ENCODE measurements around the gene WDR45B. TPM values are rescaled to one million over a fixed set of nuclear protein-coding genes. Genes with fewer than 3 reads are reported as not detected.

The WDR45B gene
- total RNA-seq, 1 experiment from 2014 or later = 203 TPM

- H3K27ac ChIP-seq = no peak overlapping the region
- H3K36me3 ChIP-seq = peaks cover 100% of the 10 kb centered on the region
- no peak overlapping the region for H3K4me3 ChIP-seq
- DNase-seq (ENCODE audit: low read depth in 1 of 2, low spot score in 2 of 2) = no peak
- no peaks in the 10 kb centered on the region for H3K9me3 ChIP-seq (replicated peaks)
- no peaks in the 10 kb centered on the region for H3K4me1 ChIP-seq (replicated peaks)
- no peaks in the 10 kb centered on the region for H3K27me3 ChIP-seq (replicated peaks)
Measured at GRCh38 chr17:82619211-82619610, 29.0 kb downstream of the WDR45B start.

DNA sequence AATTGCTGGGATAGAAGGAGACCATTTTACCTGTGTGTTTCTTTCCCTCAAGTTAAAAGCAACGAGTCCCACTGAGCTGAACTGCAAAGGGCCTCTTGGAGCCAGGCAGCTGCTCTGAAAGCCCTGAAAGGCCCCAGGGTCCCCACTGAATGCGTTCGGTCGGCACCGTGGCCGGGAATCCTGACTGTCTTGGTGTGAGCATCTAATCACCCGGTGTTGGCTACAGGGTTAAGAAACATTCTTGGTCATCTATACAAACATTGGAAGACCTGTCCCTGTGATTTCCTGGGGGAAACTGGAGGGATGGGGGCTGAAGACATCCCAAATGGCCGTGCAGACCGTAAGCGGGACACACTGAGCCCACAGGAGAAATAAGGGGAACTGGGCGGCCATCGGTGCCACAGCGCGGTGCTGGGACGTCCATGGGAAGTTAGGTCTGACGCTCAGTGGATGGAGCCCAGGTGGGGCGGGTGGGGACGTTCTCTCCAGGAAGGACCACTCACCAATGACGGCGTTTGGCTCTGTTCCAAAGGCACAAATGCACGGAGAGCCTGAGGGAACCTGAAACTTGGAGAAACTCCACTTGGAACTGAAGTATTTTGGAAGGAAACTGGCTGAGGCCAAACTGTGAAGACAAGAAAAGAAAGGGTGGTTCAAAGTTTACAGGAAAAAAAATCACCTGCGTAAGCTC lies 32.1 kb downstream of the WDR45B start:
- no peak overlapping the region for H3K27ac ChIP-seq
- H3K27me3 ChIP-seq (replicated peaks) = no peaks in the 10 kb centered on the region
- H3K36me3 ChIP-seq = peaks cover 93% of the 10 kb centered on the region
- H3K4me3 ChIP-seq = no peak overlapping the region
- H3K4me1 ChIP-seq (replicated peaks) = no peaks in the 10 kb centered on the region
- H3K9me3 ChIP-seq (replicated peaks) = no peaks in the 10 kb centered on the region
- no peak for DNase-seq (ENCODE audit: low read depth in 1 of 2, low spot score in 2 of 2)

DNA sequence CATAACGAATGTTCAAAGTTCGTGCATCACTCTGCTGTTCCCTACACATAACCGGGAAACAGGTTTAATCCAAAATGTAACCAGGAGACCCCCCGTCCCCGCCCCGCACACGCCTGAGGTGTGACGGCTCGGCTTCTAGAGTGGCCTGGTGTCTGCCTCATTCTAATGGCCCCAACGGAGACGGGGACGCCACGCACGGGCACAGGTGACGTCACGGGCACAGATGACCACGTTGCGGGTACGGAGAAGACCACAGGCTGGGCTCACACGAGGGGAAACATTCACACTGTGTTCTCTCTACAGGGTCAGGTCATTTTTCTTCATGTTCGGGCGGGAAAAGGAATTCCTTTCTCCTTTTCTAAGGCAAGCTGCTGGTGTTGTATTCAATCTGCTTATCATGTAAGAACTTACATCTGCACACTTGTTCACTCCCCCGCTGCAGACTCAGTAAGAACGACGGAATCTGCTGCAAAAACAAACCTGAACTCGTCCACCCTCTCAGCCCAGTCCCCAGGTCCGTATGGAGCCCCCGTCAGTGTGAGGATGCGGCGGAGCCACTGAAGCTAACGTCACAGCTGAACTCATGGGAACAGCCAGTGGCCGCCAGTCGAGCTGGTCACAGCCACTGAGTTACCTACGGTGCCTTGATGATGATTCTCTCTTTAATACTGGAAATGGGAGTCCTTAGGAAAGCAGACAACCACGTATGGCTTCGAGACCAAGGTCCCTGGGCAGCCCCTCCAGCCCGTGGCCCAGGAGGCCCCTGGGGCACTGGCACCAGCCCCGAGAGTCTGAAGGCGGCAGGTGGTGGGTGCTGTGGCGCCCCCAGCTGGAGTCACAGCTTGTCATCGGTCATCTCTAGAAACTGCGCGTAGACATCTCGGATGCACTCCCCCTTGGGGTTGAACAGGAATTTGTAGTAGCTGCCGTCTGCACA lies 32.9 kb downstream of the WDR45B start:
- H3K36me3 ChIP-seq = peaks cover 93% of the 10 kb centered on the region
- no peak for DNase-seq (ENCODE audit: low read depth in 1 of 2, low spot score in 2 of 2)
- no peak overlapping the region for H3K4me3 ChIP-seq
- H3K4me1 ChIP-seq (replicated peaks) = no peaks in the 10 kb centered on the region
- H3K9me3 ChIP-seq (replicated peaks) = no peaks in the 10 kb centered on the region
- no peak overlapping the region for H3K27ac ChIP-seq
- H3K27me3 ChIP-seq (replicated peaks) = no peaks in the 10 kb centered on the region

DNA sequence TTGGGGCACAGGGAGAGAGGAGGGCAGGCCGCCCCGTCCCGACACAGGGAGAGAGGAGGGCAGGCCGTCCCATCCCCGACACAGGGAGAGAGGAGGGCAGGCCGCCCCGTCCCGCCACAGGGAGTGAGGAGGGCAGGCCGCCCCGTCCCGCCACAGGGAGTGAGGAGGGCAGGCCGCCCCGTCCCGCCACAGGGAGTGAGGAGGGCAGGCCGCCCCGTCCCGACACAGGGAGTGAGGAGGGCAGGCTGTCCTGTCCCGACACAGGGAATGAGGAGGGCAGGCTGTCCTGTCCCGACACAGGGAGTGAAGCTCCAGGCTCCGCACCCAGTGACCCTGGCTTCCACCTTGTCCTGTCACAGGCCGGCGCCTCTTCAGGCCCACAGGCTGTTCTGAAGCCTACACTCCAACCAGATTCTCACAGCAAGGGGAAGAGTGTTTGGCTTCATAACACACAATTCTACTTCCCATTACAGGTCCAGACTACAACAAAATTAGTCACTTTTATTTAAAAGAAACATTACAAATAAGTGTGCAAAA lies 34.1 kb downstream of the WDR45B start:
- no peak overlapping the region for H3K4me3 ChIP-seq
- no peaks in the 10 kb centered on the region for H3K27me3 ChIP-seq (replicated peaks)
- no peaks in the 10 kb centered on the region for H3K4me1 ChIP-seq (replicated peaks)
- no peak for DNase-seq (ENCODE audit: low read depth in 1 of 2, low spot score in 2 of 2)
- H3K27ac ChIP-seq = no peak overlapping the region
- no peaks in the 10 kb centered on the region for H3K9me3 ChIP-seq (replicated peaks)
- H3K36me3 ChIP-seq = peaks cover 91% of the 10 kb centered on the region

DNA sequence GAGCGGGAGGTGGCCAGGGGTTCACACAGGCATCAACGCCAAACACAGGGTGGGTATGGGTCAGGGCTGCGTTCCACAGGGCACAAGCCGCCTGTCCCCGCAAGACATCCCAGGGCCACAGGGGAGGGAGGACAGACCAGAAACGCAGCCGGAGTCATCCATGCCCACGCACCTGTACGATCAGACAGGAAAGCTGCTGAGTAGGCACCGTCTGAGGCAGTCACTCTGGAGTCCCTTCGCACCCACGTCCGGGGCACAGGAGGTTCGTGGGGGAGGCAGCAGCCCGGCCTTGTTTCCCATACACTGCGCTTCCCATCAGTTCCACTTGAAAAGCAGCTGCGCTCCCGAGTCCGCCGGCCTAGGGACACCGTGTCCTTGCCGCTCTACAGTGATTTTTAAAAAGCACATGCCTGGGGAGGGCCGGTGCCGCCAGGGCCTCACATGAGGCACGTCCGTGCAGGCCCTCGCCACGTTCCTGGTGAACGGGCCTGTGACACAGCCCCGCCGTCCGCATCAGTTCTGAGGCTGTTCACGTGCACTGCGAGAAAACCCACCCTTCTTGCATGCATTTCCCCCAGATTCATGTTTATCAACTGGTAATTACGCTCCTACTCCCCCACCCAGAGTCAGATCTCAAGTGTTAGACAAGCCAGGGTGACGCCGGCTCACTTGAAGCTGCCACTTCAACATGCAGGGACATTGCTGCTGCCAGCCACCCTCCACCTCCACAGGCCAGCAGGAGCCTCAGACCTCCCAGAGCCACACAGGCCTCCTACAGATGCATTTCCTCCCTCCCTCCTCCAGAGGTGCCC lies 34.8 kb downstream of the WDR45B start:
- H3K36me3 ChIP-seq = peaks cover 91% of the 10 kb centered on the region
- DNase-seq (ENCODE audit: low read depth in 1 of 2, low spot score in 2 of 2) = no peak
- no peak overlapping the region for H3K27ac ChIP-seq

GRCh38 chr17:82611140-82612058 lies 36.8 kb downstream of the WDR45B start:
- no peaks in the 10 kb centered on the region for H3K27me3 ChIP-seq (replicated peaks)
- no peak for DNase-seq (ENCODE audit: low read depth in 1 of 2, low spot score in 2 of 2)
- H3K9me3 ChIP-seq (replicated peaks) = no peaks in the 10 kb centered on the region
- peaks cover 85% of the 10 kb centered on the region for H3K36me3 ChIP-seq
- H3K27ac ChIP-seq = no peak overlapping the region
- no peak overlapping the region for H3K4me3 ChIP-seq
- H3K4me1 ChIP-seq (replicated peaks) = no peaks in the 10 kb centered on the region

More for the DNA sequence above, 34.8 kb downstream of the WDR45B start:
- Histone ChIP-seq H3K27me3 (replicated peaks) (no peaks in the 10 kb centered on the region), H3K4me3 (no peak overlapping the region), H3K4me1 (replicated peaks) (no peaks in the 10 kb centered on the region), H3K9me3 (replicated peaks) (no peaks in the 10 kb centered on the region)

- no peaks in the 10 kb centered on the region for H3K4me1 ChIP-seq (replicated peaks)
- no peak for DNase-seq (ENCODE audit: low read depth in 1 of 2, low spot score in 2 of 2)
- H3K4me3 ChIP-seq = no peak overlapping the region
- H3K36me3 ChIP-seq = peaks cover 85% of the 10 kb centered on the region
- no peaks in the 10 kb centered on the region for H3K27me3 ChIP-seq (replicated peaks)
- H3K9me3 ChIP-seq (replicated peaks) = no peaks in the 10 kb centered on the region
- H3K27ac ChIP-seq = no peak overlapping the region
Measured at GRCh38 chr17:82609655-82610054, 38.6 kb downstream of the WDR45B start.

DNA sequence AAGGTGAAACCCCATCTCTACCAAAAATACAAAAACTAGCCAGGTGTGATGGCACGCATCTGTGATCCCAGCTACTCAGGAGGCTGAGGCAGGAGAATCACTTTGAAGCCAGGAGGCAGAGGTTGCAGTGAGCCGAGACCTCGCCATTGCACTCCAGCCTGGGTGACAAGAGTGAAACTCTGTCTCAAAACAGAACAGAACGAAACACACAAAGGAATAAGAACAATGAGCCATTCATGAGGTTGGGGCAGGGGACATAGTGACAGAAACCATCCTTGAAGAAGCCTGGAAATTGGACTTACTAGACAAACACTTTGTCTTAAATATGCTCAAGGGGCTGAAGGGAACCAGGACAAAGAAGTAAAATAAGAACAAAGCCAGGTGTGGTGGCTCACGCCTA lies 39.4 kb downstream of the WDR45B start:
- no peak for DNase-seq (ENCODE audit: low read depth in 1 of 2, low spot score in 2 of 2)
- H3K36me3 ChIP-seq = peaks cover 87% of the 10 kb centered on the region
- H3K27ac ChIP-seq = no peak overlapping the region
- H3K4me1 ChIP-seq (replicated peaks) = no peaks in the 10 kb centered on the region
- H3K27me3 ChIP-seq (replicated peaks) = no peaks in the 10 kb centered on the region
- no peak overlapping the region for H3K4me3 ChIP-seq
- no peaks in the 10 kb centered on the region for H3K9me3 ChIP-seq (replicated peaks)

DNA sequence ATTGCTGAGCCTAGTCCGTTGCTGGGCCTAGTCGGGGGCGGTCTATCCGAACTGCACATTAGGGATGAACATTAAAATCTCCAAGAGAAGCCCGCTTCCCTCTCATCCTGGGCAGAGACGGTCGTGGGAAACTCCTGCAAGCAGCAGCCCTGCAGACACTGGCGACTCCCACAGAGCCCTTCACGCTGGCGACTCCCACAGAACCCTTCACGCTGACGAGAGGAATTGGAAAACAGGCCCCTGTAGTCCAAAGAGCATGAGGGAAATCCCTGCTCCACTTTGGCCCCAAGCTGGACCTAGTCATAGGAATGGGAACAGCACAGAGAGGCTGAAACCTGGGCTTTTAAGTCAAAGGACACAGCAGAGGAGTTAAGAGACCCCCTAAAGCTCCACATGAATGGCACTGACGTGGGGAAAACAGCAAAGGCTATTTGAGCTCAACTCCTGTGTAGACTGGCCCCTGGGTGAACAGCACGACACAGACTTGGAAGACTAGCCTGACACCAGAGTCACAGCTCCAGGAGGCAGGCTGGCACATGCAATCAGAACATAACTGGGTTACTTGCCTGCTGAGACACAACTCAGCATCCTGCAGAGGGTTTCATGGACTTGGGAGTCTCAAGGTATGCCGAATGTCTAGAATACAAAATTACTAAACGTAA lies 42.2 kb downstream of the WDR45B start:
- Histone ChIP-seq H3K27me3 (replicated peaks) (no peaks in the 10 kb centered on the region), H3K9me3 (replicated peaks) (no peaks in the 10 kb centered on the region), H3K4me1 (replicated peaks) (no peaks in the 10 kb centered on the region), H3K4me3 (no peak overlapping the region), H3K27ac (no peak overlapping the region), H3K36me3 (peaks cover 91% of the 10 kb centered on the region)
- DNase-seq (ENCODE audit: low read depth in 1 of 2, low spot score in 2 of 2) = no peak

GRCh38 chr17:82604532-82604931 lies 43.7 kb downstream of the WDR45B start:
- Histone ChIP-seq H3K4me1 (replicated peaks) (peaks cover 1% of the 10 kb centered on the region; the same call in 1 of the 2 replicates), H3K27ac (no peak overlapping the region), H3K9me3 (replicated peaks) (no peaks in the 10 kb centered on the region), H3K4me3 (no peak overlapping the region), H3K36me3 (peaks cover 93% of the 10 kb centered on the region), H3K27me3 (replicated peaks) (no peaks in the 10 kb centered on the region)
- DNase-seq (ENCODE audit: low read depth in 1 of 2, low spot score in 2 of 2) = no peak

GRCh38 chr17:82603981-82604448 lies 44.2 kb downstream of the WDR45B start:
- H3K9me3 ChIP-seq (replicated peaks) = no peaks in the 10 kb centered on the region
- peaks cover 93% of the 10 kb centered on the region for H3K36me3 ChIP-seq
- DNase-seq (ENCODE audit: low read depth in 1 of 2, low spot score in 2 of 2) = no peak

GRCh38 chr17:82602986-82603710 lies 45.1 kb downstream of the WDR45B start:
- Histone ChIP-seq H3K27ac (no peak overlapping the region), H3K27me3 (replicated peaks) (no peaks in the 10 kb centered on the region), H3K4me1 (replicated peaks) (peaks cover 15% of the 10 kb centered on the region), H3K9me3 (replicated peaks) (no peaks in the 10 kb centered on the region), H3K4me3 (no peak overlapping the region), H3K36me3 (peaks cover 91% of the 10 kb centered on the region)
- DNase-seq (ENCODE audit: low read depth in 1 of 2, low spot score in 2 of 2) = no peak

More at GRCh38 chr17:82603981-82604448, 44.2 kb downstream of the WDR45B start:
- Histone ChIP-seq H3K27ac (no peak overlapping the region), H3K4me1 (replicated peaks) (peaks cover 6% of the 10 kb centered on the region), H3K4me3 (no peak overlapping the region), H3K27me3 (replicated peaks) (no peaks in the 10 kb centered on the region)

Data from SJSA1 (cell line).